Hematopoietic multipotent progenitor cell treated with erythropoietin and hydrocortisone succinate and interleukin-3 and kit ligand, for 6 days (in vitro differentiated cells): ENCODE measurements around the gene CFAP299.
"Not testable (repeated sequence)": the region's sequence is repeated elsewhere in the genome, so short reads cannot be mapped to it uniquely, and the experiment has no call there.

Experiments
- DNase-seq: peaks from one replicate; pipeline ENCODE4 v3.0.0-alpha.2; 2015

The CFAP299 gene

DNA sequence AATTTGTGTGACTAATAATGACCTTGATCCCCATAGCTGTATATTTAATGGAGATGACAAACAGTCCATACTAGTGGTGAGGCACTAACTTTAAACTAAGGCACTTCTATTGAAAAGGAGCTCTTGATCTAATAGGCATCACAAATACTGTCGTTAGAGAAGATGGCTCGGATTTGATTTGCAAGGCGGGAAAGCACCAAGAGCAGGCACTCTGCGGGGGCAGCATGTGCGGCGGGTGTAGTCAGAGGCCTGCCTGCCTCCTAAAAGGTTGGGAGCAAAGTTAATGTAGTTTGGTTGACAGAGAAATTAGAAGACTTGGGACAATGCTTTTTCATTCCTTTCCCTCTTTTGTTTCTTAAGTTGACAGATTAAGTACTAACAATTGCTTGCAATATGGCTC is 278.8 kb downstream of the CFAP299 start:
- DNase-seq, result no peak

DNA sequence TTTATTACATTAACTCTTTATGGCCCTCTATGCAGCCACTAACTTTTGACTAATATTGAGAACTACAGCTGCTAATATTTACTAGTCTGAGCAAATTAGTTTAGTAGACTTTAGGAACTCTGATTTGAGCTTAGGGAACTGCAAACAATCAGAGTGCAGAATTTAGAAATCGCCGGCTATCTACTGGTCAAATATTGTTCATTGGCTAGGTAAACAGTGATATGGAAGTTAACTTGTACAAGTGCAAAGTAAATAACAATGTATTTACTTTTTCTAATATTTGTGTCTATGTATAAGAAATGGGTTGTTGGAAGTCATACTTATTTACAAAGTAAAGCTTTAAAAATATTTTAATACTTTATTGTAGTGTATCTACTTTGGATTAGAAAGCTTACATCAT is 279.6 kb downstream of the CFAP299 start:
- no peak for DNase-seq

DNA sequence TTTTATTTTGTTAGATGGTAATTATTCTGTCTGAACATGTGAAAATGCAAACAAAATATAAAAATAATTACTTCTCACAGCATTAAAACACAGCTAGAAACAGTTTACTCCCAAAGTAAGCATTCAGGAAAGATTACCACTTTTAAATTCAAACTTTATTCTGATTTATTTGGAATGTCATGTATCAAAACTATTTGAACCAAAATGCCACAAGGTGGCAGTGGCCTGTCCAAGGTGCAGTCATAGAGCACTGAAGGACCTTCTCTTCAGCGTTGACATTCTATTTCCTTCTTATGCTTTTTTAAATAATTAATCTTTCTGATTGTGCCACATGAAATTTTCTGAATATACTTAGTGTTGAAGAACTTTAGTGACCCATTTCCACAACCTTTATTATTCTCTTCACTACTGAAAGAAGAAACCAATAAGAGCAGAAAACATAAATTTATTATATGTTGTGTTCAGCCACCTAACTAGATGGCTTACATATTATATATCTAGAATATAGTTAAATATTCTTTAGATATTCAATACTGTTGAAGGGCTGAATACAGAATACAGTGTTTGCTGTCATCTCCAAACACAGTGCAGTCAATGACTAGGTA is 283.6 kb downstream of the CFAP299 start:
- peak; percentile 42 for DNase-seq

DNA sequence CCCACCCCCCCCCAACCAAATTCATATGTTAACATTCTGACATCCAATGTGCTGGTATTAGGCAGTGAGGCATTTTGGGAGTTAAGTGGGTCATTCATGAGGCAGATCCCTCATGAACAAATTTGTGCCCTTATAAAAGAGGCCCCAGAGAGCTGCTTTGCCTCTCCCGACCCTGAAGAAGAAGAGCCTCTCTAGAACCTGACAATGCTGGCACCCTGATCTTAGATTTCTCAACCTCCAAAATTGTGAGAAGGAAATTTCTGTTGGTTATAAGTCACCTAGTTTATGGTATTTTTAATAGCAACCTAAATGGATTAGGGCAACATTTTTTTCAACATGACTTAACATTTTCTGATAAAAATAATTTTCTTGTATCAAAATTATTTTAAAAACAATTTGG is 296.3 kb downstream of the CFAP299 start:
- no peak for DNase-seq

DNA sequence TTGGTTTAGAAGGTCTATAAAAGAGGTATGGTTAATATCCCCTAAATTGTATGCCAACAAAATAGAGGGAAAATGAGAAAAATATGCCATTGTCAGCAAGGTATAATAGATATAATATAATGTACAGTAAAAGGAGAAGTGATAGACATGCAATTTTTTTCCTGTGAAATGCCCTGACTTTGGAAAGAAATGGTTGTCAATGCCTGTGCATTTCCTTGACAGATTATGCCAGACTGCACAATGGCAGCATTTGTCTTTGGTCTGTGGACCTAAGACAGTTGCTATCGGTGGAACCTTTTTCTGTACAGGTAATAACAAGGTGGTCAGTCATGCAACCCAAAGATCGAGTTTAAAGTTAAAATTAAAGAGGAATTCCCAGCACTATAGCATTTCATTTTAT is 301.7 kb downstream of the CFAP299 start:
- DNase-seq, result no peak

DNA sequence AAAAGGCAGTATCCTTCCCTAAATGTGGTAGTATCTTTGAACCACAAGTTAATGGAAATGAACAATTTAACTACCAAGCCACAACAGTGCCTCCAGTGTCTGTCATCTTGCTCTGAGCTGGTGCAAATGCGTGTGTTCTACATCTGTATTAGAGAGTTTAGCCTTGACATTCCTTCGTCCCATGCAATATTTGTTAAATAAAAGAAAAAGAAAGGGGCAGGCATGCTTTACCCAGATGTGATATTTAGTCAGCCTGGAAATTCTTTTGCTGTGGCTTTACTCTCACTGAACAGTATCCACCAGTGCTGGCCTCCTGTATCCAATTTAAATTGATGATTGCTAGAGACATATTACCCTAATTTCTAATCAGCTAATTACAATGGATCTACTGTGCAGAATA is 310.5 kb downstream of the CFAP299 start:
- DNase-seq, result no peak

DNA sequence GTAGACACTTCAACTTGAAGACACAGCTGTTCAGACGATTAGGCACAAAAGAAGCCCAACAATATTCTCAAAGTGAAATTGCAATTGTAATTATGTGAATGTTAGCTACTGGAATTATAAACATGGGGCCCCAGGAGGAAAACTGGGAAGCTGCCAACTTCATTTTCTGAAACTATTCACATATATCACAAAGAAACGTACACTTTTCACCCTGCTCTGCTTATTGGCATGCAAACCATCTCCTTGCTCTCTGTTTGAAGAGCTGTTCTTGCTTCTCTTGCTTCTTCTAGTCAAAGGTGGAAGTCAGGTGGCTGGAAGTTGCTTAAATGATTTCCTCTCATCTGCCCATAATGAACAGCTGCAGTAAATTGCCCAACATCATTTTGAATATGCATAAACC is 320.1 kb downstream of the CFAP299 start:
- no peak for DNase-seq

DNA sequence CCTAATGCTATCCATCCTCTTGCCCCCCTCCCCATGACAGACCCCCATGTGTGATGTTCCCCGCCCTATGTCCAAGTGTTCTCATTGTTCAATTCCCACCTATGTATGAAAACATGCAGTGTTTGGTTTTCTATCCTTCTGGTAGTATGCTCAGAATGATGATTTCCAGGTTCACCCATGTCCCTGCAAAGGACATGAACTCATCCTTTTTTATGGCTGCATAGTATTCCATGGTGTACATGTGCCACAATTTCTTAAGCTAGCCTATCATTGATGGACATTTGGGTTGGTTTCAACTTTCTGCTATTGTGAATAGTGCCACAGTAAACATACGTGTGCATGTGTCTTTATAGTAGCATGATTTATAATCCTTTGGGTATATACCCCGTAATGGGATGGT is 334.6 kb downstream of the CFAP299 start:
- not testable (repeated sequence) for DNase-seq

DNA sequence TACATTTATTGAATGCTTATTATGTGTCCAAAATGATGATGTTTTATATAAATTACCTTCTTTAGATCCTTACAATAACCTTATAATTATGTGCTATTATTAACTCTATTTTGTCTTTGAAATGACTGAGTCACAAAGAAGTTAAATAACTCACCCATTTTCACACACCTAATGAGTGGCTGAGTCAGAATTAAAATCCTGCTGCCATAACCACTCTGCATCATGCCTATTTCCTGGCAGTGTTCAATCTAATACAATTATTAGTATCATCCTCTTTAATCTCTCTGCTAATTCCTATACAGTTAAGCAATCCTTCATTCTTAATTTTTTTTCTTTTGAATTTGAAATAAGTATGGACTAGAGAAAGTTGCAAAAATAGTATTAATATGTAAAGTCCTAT is 342.9 kb downstream of the CFAP299 start:
- DNase-seq, result no peak

DNA sequence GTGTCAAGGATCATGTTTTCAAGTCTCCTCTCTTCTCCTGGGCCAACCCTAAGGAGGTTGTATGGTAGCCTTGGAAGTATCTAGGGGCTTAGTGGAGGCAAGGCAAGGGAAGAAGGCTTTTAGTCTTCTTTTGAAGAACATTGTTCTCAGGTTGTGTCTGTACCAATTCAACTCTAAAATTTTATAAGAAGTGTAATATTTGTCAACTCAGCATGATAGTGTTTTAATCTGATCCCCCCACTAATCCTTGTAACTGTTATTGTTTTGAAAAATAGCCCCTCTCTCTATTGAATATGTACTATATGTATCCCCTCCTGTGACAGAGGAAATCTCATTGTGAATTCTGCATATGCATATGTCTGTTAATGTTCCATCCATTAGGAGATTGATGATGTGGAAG is 345.4 kb downstream of the CFAP299 start:
- no peak for DNase-seq

DNA sequence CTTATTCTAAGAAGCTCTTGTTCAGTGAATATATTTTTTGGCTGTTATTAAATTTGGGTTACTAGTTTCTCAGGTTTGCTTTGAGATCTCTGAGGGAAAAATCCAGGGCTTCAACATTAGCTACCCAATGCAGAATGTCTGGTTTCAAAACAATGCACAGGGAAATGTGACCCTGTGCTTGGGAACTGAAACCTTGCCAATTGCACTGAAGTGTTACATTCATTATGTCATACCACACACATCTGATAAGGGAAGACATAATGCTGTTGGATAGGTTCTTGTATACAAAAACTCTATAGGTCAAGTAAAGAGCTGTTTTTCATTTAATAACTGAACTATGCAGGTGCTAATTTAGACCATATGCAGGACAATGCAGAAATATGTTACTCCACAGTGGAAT is 349.7 kb downstream of the CFAP299 start:
- no peak for DNase-seq

DNA sequence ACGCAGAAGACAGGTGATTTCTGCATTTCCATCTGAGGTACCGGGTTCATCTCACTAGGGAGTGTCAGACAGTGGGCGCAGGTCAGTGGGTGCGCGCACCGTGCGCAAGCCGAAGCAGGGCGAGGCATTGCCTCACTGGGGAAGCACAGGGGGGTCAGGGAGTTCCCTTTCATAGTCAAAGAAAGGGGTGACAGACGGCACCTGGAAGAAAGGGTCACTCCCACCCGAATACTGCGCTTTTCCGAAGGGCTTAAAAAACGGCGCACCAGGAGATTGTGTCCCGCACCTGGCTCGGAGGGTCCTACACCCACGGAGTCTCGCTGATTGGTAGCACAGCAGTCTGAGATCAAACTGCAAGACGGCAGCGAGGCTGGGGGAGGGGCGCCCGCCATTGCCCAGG is 352.2 kb downstream of the CFAP299 start:
- not testable (repeated sequence) for DNase-seq

DNA sequence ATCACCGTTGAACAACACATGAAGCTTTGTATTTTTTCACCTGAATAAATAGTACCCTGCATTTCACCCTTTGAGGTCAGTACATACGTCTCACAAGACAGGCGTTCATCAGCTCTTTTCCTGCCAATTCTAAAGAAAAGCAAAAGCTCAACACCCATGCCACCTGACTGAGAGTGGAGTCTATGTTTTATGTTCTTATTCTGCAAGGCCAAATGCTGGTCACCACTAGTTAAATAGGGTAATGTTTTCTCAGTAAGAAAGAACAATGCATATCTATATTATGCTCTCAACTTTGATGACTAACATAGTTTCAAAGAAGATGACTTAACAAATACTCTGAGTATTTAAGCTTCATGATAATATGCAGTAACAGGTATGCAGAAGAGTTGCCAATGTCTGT is 358.6 kb downstream of the CFAP299 start:
- no peak for DNase-seq

DNA sequence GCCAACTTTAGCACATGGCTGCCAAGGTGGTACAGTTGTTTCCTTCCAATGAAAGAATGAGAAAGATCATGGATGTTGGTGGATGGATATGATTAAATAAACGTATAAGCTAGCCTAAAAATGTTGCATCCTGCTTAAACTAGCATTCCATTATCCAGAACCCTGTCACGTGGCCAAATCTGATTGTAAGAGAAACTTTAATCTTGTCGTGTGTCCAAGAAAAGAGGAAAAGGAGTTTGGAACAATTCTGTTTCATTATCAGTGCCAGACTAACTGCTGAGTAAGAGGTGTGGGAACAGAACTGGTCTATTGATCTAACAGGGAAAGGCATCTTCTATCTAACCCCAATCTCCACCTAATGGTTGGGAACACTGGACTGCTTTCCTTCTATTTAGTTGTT is 369.8 kb downstream of the CFAP299 start:
- no peak for DNase-seq

DNA sequence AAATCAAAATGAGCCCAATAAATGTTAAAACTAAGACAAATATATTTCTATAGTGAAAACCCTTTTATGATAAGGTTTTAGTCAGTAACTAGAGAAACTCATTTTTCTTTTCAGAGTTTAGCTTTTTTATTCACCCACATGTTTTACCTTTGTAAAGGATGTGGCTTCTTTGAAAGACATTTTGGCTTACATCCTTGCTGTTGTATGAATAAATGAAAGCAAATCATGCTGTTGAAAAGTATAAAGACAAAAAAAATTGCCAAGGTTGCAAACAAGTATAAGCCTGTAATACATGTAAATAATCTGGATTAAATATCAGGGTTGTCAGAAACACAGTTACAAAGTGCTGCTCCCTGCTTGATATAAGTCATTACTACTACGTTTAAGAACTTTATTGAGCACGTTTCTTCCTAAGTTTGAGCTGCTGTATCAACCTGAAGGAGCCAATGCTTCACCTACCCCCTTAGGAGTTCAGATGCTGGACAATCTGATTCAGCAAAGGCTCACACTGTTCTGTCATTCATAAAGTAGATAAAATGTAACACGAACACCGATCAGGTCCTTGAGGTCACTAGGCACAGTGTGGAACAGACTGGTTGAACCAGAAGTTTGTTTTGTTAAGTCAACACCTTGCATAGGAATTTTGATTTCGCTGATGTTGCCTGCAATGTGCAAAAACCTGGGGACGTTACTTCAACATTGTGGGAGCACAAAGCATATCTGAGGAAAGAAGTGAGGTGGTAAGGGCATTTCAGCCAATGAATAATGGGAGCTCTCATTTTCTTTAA is 373.7 kb downstream of the CFAP299 start:
- DNase-seq, result no peak

DNA sequence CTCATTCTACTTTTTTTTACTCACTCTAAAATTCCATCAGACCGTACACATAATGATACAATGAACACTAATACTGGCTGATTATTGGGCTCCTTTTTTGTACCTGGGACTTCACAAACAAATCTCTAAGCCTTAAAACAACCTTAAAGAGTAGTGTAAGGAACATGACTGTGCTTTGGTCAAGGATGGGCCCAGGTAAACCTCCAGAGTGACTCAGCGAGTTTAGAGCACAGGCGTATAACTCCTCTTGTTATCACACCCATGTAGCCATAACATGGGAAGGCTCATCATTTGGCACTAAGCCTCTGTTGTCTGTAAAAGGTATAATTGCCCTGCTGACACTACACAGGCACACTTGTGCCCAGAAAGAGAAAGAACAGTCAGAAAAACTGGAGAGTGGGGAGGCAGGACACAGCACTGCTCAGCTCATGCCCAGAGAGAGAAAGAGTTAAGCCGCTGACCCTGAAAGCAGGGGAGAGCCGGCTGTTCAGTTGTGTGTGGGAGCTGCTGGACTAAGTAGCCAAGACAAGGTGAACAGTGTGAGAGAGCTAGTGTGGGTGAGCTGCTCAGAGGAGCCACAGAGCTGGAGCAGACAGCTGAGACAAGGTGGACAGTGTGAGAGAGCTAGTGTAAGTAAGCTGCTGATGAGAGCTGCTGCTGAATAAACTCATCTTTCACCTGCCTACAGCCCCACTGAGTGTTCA is 375.4 kb downstream of the CFAP299 start:
- no peak for DNase-seq

DNA sequence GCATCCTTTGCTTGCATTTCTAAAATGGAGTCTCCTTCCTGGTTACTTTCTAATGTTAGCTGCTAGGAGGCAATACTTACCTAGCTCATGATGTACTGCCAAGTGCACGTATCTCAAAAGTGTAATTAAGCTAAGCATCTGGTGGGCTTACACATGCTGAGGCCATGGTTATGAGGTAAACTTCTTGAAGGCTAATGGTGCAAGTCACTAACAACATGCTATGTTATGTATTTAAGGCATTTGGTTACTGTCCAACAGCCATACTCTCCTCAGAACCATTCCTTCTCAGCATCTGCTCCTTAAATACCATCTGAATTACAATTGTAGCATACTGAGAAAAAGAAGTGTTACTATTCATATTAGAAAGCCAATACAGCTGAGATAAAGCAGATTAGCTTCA is 376.4 kb downstream of the CFAP299 start:
- no peak for DNase-seq

DNA sequence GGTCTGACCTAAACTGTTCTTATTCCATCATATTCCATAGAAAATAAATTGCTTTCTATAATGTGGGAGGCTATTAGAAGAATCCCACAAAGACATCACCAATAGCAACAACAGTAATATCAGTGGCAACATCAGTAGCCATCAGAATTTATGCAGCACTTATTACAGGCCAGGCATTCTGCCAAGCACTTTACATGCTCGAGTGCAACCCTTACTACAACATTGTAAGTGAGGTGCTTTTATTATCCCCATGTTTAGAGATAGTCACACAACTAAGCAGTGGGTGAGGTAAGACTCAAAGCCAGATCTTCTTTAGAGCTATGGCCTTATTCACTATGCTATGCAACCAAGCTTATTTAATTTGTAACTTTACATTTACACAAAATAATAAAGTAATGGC is 377.9 kb downstream of the CFAP299 start:
- no peak for DNase-seq

DNA sequence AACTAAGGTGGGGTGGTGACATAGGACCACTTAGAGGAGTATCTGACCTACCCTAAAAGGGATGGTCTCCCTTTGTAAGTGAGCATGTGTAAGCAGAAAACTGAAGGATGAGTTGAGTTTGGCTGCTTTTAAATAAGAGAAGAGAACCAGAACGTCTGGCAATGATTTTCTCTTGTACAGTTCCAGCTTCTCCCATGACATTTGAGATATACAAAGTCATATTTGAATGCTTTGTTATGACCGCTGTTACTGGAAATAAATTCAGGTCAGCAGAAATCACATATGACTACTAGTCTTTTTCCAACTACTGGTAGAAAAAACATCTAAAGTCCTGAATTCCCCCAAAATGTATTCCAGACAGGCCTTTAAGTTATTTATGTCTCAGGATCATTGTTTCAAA is 381.7 kb downstream of the CFAP299 start:
- DNase-seq, result no peak

DNA sequence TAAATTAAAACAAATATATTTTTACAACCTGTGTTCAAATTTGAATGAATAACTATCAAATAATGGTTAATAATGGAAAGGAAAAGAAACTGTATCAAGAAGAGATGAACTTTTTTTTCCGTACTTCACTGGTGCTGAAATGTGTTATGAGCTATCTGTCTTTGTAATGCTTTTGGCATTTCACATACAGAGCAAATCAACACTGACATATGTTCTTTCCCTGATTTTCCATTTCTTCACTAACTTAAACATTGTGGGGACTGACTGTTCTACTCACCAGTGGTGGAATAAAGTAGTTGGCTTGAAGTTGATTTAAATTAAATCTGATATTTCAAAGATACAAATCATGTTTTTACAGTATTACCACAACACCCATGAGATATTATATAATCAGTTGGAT is 390.9 kb downstream of the CFAP299 start:
- no peak for DNase-seq

DNA sequence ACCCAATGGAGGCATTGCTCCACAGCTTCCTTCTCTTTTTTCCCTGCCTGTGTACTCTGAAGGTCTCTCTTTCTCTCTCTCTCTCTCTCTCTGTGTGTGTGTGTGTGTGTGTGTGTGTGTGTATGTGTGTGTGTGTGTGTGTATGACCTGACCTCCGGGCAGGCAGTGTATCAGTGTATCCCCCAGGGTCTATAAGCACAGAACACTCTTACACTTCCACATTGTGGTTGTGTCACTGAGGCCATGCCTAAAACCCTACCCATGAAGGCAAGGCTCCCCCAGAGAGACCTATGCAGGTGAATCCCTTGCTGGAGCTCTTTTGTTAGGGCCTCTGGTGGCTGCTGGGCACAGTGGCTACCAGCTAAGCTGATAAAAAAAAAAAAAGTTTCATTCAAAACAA is 394.6 kb downstream of the CFAP299 start:
- DNase-seq, result no peak

DNA sequence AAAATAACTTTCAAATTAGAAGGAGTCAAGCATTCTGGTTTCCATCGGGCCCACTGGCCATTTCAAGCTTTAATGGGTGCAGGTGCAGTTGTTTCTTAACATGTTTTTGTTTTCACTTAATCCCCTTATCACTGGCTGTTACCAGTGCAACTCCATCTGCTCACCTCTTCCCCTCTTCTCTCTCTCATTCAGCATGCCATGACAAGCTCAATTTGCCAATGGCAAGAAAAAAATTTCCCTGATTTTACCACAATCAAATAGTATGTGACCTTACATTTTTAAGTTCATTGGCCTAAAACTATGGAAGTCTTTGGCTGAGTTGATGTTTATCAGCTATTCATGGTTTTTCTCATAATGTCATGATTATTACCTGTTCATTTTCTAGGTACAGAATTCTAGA is 395.9 kb downstream of the CFAP299 start:
- no peak for DNase-seq

DNA sequence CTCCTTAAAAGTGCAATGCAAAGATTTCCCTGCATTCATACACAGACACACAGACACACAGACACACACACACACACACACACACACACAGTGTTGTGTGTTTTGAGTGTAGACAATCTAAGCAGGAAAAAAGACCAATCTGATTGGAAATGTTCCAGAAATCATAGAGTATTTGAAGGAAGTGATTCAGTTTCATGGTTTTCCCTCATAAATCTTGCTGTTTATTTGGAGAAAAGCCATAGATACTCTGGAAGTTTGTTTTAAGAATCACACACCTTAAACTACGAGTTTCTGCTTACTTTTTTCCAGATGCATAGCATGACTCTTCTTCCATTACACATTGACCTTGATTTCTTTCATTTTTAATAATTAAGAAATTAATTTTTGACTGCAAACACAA is 396.5 kb downstream of the CFAP299 start:
- DNase-seq, result no peak

DNA sequence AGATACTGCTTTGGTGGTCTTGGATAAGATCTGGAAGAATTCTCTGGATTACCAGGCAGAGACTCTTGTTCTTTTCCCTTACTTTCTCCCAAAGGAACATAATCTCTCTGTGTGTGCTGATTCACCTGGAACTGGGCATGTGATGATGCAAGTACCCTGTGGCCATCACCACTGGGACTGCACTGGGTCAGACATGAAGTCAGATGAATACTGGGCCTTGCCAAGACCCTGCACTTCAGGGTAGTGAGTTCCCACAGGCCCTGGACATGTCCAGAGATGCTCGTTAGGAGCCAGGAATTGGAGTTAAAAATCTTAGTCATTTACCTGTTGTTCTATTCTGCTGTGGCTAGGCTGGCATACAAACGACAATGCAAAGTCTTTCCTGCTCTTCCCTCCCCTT is 404.8 kb downstream of the CFAP299 start:
- DNase-seq, result no peak
